B cell (primary cell): ENCODE data around the gene TMEM130. TPM values are rescaled to one million over a fixed set of nuclear protein-coding genes. Genes with fewer than 3 reads are reported as not detected.

Experiments used
- ATAC-seq: fragments of 200-7000 bp; cut with Tn5 transposase; one replicate; pipeline ENCODE4 v1.10.0; 2021; ENCODE audit warnings: low read depth, mild to moderate bottlenecking, moderate number of reproducible peaks, moderate library complexity
- CTCF ChIA-PET: fragments of 350-600 bp; sonication (Branson Sonifier 250); formaldehyde crosslinking; loops from one replicate; lab custom pipeline; 2021; ENCODE audit warnings: antibody characterized with exemption, inconsistent platforms; lab: Charles Lee
- POLR2A ChIA-PET: fragments of 350-600 bp; sonication (Branson Sonifier 250); formaldehyde crosslinking; loops from one replicate; lab custom pipeline; 2021; ENCODE audit warnings: antibody characterized with exemption; lab: Charles Lee
- DNase-seq: peaks from one replicate; pipeline ENCODE4 v3.0.0; 2013
- H2AFZ ChIP-seq: 2 replicates; pipeline ENCODE4 v1.6.1; 2012; ENCODE audit warnings: mild to moderate bottlenecking, low read depth, low read length; ENCODE audit not compliant: insufficient read depth, poor library complexity, severe bottlenecking
- H3K27ac ChIP-seq, 2 donors: 1 replicate in 1 of 2; 2 replicates in 1 of 2; pipeline ENCODE4 v1.5.1; 2012 to 2013; ENCODE audit warnings: low read length in 2 of 2, mild to moderate bottlenecking in 2 of 2, moderate library complexity in 1 of 2
- H3K27me3 ChIP-seq, 4 experiments: fragments of 200-600 bp in 1 of 4; sonication (generic) in 1 of 4; replicated peaks in 1 of 4; 1 replicate in 2 of 4; 2 replicates in 2 of 4; pipeline versions ENCODE4 v1.6.1 to v1.7.0; 2013 to 2016; ENCODE audit warnings: low read length in 3 of 4, mild to moderate bottlenecking in 2 of 4, mixed read lengths in 1 of 4, moderate library complexity in 1 of 4; ENCODE audit not compliant: insufficient read depth in 4 of 4, control insufficient read depth in 3 of 4; ENCODE audit errors: control extremely low read depth in 1 of 4
- H3K36me3 ChIP-seq, 2 experiments: replicated peaks in 1 of 2; 1 replicate in 1 of 2; 2 replicates in 1 of 2; pipeline versions ENCODE4 v1.6.1 to v1.7.1; 2013; ENCODE audit warnings: low read length in 1 of 2; ENCODE audit not compliant: insufficient read depth in 2 of 2, control insufficient read depth in 1 of 2; ENCODE audit errors: control extremely low read depth in 1 of 2, extremely low read depth in 1 of 2
- H3K4me1 ChIP-seq, 2 donors: fragments of 200-600 bp in 1 of 2; sonication (generic) in 1 of 2; 1 replicate in 1 of 2; 2 replicates in 1 of 2; pipeline versions ENCODE4 v1.5.1 to v1.6.1; 2013 to 2017; ENCODE audit warnings: low read length in 2 of 2; ENCODE audit not compliant: control insufficient read depth in 2 of 2, insufficient read depth in 2 of 2
- H3K4me2 ChIP-seq: replicated peaks from 2 replicates; pipeline ENCODE3; 2012; ENCODE audit warnings: mild to moderate bottlenecking, low read depth, low read length; ENCODE audit not compliant: poor library complexity, severe bottlenecking
- H3K4me3 ChIP-seq, 5 experiments: fragments of 200-600 bp in 1 of 5; sonication (generic) in 1 of 5; 1 replicate in 3 of 5; 2 replicates in 2 of 5; pipeline versions ENCODE4 v1.5.1 to v1.7.0; 2011 to 2016; ENCODE audit warnings: low read length in 4 of 5, mild to moderate bottlenecking in 4 of 5, low read depth in 2 of 5, control low read depth in 1 of 5, moderate library complexity in 1 of 5; ENCODE audit not compliant: insufficient read depth in 1 of 5; ENCODE audit errors: control extremely low read depth in 1 of 5, extremely low read depth in 1 of 5
- H3K79me2 ChIP-seq: fragments of 200-600 bp; sonication (generic); one replicate; pipeline ENCODE4 v1.6.0; 2016; ENCODE audit warnings: low read length; ENCODE audit not compliant: control insufficient read depth, insufficient read depth
- H3K9ac ChIP-seq: fragments of 200-600 bp; sonication (generic); 2 replicates; pipeline ENCODE4 v1.6.1; 2017; ENCODE audit warnings: mild to moderate bottlenecking, low read length, moderate library complexity
- H3K9me3 ChIP-seq, 3 donors: one replicate each; pipeline versions ENCODE4 v1.6.1 to v1.7.1; 2013; ENCODE audit warnings: low read length in 2 of 3; ENCODE audit not compliant: control insufficient read depth in 2 of 3, insufficient read depth in 1 of 3; ENCODE audit errors: control extremely low read depth in 1 of 3
- H4K20me1 ChIP-seq: 2 replicates; pipeline ENCODE4 v1.6.0; 2012; ENCODE audit warnings: mild to moderate bottlenecking, low read length; ENCODE audit not compliant: insufficient read depth, control insufficient read depth, poor library complexity, severe bottlenecking
- H3K27ac Mint-ChIP-seq: one replicate; pipeline ENCODE4 v1.8.0; 2021; ENCODE audit warnings: mixed read lengths
- H3K27me3 Mint-ChIP-seq: one replicate; pipeline ENCODE4 v1.8.0; 2021; ENCODE audit warnings: mixed read lengths
- H3K4me1 Mint-ChIP-seq: one replicate; pipeline ENCODE4 v1.8.0; 2021; ENCODE audit warnings: mixed read lengths
- H3K4me3 Mint-ChIP-seq: one replicate; pipeline ENCODE4 v1.8.0; 2021; ENCODE audit warnings: mixed read lengths
- H3K9me3 Mint-ChIP-seq: one replicate; pipeline ENCODE4 v1.8.0; 2022; ENCODE audit warnings: mixed read lengths; ENCODE audit not compliant: insufficient read depth
- EZH2 ChIP-seq: IDR thresholded peaks from 2 replicates; pipeline ENCODE4 v1.6.1; 2012; ENCODE audit warnings: borderline replicate concordance, low read depth, mild to moderate bottlenecking, moderate library complexity, low read length; ENCODE audit not compliant: insufficient read depth, poor library complexity, severe bottlenecking
- WGBS: methylation state at CpG from one replicate; pipeline ENCODE4 v1.1.5; 2013; ENCODE audit warnings: missing lambda C conversion rate; ENCODE audit not compliant: insufficient coverage; 5-methylcytosine and 5-hydroxymethylcytosine counted together
- intact Hi-C: fragments of 100-400 bp; cut with micrococcal nuclease; formaldehyde crosslinking; loops from one replicate; pipeline ENCODE4 v1.10.0; 2022
- polyA plus RNA-seq: library from polyadenylated mRNA; depleted of rRNA; stranded (reverse); fragments of >200 nt; gene quantifications from 2 replicates; pipeline ENCODE4 v1.2.3, GENCODE V29; 2012
- total RNA-seq, 2 donors: library from RNA; stranded (reverse); fragments of 120-200 nt in 1 of 2; gene quantifications; 1 replicate in 1 of 2; 2 replicates in 1 of 2; pipeline versions ENCODE4 v1.2.3 to v1.2.4, GENCODE V29; 2013 to 2022
- TF ChIP-seq, protein P1 (sequence below): fragments of 200-600 bp; IDR thresholded peaks from one replicate; pipeline ENCODE4 v1.8.0; 2022; ENCODE audit warnings: antibody characterized with exemption, mild to moderate bottlenecking

Gene TMEM130
- total and polyA plus RNA-seq, 2 donors (not counting 1 experiment from before 2014, with no cell fraction given): 0.20 TPM; not detected in 1

DNA sequence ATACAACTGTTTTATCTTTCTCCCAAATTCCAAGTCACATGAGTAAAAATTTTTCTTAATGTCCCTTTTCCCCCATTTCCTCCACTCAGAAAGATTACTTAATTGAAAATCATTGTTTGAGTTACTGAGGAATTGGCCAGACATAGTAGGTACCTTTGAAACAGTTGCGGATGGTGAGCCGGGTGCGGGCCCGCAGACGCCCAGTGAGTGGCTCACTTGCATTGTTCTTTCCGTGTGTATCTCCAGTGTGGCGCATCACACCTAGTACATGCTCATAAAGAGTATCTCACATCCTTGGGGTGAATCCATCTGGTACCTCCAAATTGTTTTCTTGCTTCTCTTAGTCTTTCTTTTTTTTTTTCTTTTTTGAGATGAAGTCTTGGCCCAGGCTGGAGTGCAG is 22.8 kb upstream of the TMEM130 start:
- H3K4me3 Mint-ChIP-seq: no peak overlapping the region
- Histone ChIP-seq H4K20me1 (peaks cover 6% of the 10 kb centered on the region), H3K79me2 (peaks cover 13% of the 10 kb centered on the region), H3K4me3 (no peak overlapping the region), H3K4me2 (no peak overlapping the region), H3K36me3 (peaks cover 9 to 64% of the 10 kb centered on the region in 2 experiments), H3K27ac (no peak overlapping the region), H3K9me3 (no peaks in the 10 kb centered on the region), H3K27me3 (no peaks in the 10 kb centered on the region), H3K9ac (no peak overlapping the region), H3K4me1 (no peaks in the 10 kb centered on the region), H2AFZ (no peak overlapping the region)
- WGBS: 100% methylated on average over 2 of the region's 7 CpGs
- DNase-seq: no peak
- intact Hi-C loops: no loop called here
- H3K27ac Mint-ChIP-seq: no peak overlapping the region
- H3K27me3 Mint-ChIP-seq: no peaks in the 10 kb centered on the region
- no peak for TF ChIP-seq EZH2
- TF ChIP-seq, protein P1, sequence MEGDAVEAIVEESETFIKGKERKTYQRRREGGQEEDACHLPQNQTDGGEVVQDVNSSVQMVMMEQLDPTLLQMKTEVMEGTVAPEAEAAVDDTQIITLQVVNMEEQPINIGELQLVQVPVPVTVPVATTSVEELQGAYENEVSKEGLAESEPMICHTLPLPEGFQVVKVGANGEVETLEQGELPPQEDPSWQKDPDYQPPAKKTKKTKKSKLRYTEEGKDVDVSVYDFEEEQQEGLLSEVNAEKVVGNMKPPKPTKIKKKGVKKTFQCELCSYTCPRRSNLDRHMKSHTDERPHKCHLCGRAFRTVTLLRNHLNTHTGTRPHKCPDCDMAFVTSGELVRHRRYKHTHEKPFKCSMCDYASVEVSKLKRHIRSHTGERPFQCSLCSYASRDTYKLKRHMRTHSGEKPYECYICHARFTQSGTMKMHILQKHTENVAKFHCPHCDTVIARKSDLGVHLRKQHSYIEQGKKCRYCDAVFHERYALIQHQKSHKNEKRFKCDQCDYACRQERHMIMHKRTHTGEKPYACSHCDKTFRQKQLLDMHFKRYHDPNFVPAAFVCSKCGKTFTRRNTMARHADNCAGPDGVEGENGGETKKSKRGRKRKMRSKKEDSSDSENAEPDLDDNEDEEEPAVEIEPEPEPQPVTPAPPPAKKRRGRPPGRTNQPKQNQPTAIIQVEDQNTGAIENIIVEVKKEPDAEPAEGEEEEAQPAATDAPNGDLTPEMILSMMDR: no peak
- no peaks in the 10 kb centered on the region for H3K9me3 Mint-ChIP-seq
- ChIA-PET POLR2A (no interaction called here), CTCF (interaction anchor here (1.2 kb wide), 1 partner anchor 14 kb away, joined by 4 read pairs; the partner anchor contains the start of gene TRRAP)
- no peak for ATAC-seq
- H3K4me1 Mint-ChIP-seq: peaks cover 3% of the 10 kb centered on the region

DNA sequence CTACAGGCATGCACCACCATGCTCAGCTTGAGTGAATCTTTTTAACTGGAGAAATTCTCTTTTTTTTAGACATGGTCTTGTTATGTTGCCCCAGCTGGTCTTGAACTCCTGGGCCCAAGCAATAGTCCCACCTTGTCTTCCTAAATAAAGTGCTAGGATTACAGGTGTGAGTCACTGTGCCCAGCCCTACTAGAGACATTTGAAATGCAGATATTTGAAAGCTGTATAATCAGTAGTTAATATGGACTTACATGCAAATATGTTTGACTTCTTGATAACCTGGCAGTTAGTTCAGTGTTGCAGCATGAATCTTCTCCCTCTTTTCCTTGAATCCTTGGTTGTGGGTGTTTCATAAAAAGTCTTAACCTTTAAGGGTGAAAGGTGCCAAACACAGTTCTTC is 17.2 kb upstream of the TMEM130 start:
- Mint-ChIP-seq H3K27me3 (no peaks in the 10 kb centered on the region), H3K9me3 (no peaks in the 10 kb centered on the region), H3K4me3 (no peak overlapping the region), H3K4me1 (peaks cover 8% of the 10 kb centered on the region), H3K27ac (no peak overlapping the region)
- peaks cover 10 to 60% of the 10 kb centered on the region in 2 experiments for H3K36me3 ChIP-seq
- CTCF ChIA-PET: interaction anchor here (0.9 kb wide), 1 partner anchor 56 kb away, joined by 3 read pairs; no protein-coding TSS in a partner anchor
- DNase-seq (no peak), ATAC-seq (no peak)
- H3K9me3 ChIP-seq: no peaks in the 10 kb centered on the region
- no peaks in the 10 kb centered on the region for H3K27me3 ChIP-seq
- H3K4me2 ChIP-seq: no peak overlapping the region
- intact Hi-C loops: no loop called here
- no peak overlapping the region for H3K9ac ChIP-seq
- H3K79me2 ChIP-seq: peaks cover 55% of the 10 kb centered on the region
- peaks cover 33% of the 10 kb centered on the region for H4K20me1 ChIP-seq
- no peak overlapping the region for H3K27ac ChIP-seq
- H2AFZ ChIP-seq: no peak overlapping the region
- POLR2A ChIA-PET: no interaction called here
- TF ChIP-seq, protein P1: no peak
- no peak for TF ChIP-seq EZH2
- H3K4me3 ChIP-seq: no peak overlapping the region
- no peaks in the 10 kb centered on the region for H3K4me1 ChIP-seq
